ENCODE results near the gene EHD1. TPM values are rescaled to one million over a fixed set of nuclear protein-coding genes. Genes with fewer than 3 reads are reported as not detected.
A peak's percentile ranks its signal among the peaks of the same experiment; 100 is the strongest.

The EHD1 gene
- total and polyA plus RNA-seq, 9 of the 15 experiments (the other 6 are each of a cell fraction or from before 2014, with no cell fraction given) = 0.46 to 65.0 (median 16.4) TPM

GRCh38 chr11:64844330-64845128, 33.9 kb downstream of the EHD1 start, which contains the start of gene CDC42BPG (continued):
- TF ChIP-seq MGA (IDR thresholded peaks at IDR 0.05) (no peak), TCF7L2 (IDR thresholded peaks at IDR 0.05; ENCODE audit: low read depth, low read length) (no peak), ZFP30 (CRISPR knock-in tag; IDR thresholded peaks at IDR 0.05; ENCODE audit: borderline replicate concordance) (no peak), JUND (IDR thresholded peaks at IDR 0.05; ENCODE audit: borderline replicate concordance, low read depth, low read length) (no peak), JUND (tag; IDR thresholded peaks at IDR 0.05; ENCODE audit: borderline replicate concordance, low read depth, low read length) (no peak; the same call in 2 of the 3 replicates), ZBTB1 (CRISPR knock-in tag; IDR thresholded peaks at IDR 0.05; ENCODE audit: borderline replicate concordance, low read depth) (no peak), E2F1 (CRISPR knock-in tag; IDR thresholded peaks at IDR 0.05) (no peak), SMC3 (conservative IDR thresholded peaks at IDR 0.05; ENCODE audit: insufficient read depth, low read depth, low read length) (peak; percentile 26; the same call in 1 of the 2 replicates), TAF9B (IDR thresholded peaks at IDR 0.05; ENCODE audit: partially characterized antibody) (no peak), TFAP4 (CRISPR knock-in tag; IDR thresholded peaks at IDR 0.05; ENCODE audit: borderline replicate concordance) (peak; percentile 57), ZNF197 (CRISPR knock-in tag; IDR thresholded peaks at IDR 0.05; ENCODE audit: low read depth) (no peak)

Data from K562 (cell line).